H9 (cell line): ENCODE results near the gene RANGAP1. TPM values are rescaled to one million over a fixed set of nuclear protein-coding genes. Genes with fewer than 3 reads are reported as not detected.
A peak's percentile ranks its signal among the peaks of the same experiment; 100 is the strongest.

ENCODE experiments used
- DNase-seq: peaks from one replicate; pipeline ENCODE4 v3.0.0-alpha.2; 2017
- H2AFZ ChIP-seq: one replicate; pipeline ENCODE4 v1.6.1; 2013; ENCODE audit warnings: mild to moderate bottlenecking, low read length, control low read depth, moderate library complexity
- H2AK5ac ChIP-seq: 2 replicates; pipeline ENCODE4 v1.6.1; 2013; ENCODE audit warnings: low read length, control low read depth, mixed read lengths; ENCODE audit not compliant: insufficient read length
- H2BK120ac ChIP-seq: one replicate; pipeline ENCODE4 v1.6.1; 2013; ENCODE audit warnings: low read depth, mild to moderate bottlenecking, low read length, control low read depth, inconsistent platforms; ENCODE audit not compliant: poor library complexity, severe bottlenecking
- H2BK12ac ChIP-seq: 2 replicates; pipeline ENCODE4 v1.6.1; 2013; ENCODE audit warnings: low read length, control low read depth, mixed read lengths, low read depth; ENCODE audit not compliant: insufficient read length
- H2BK15ac ChIP-seq: 2 replicates; pipeline ENCODE4 v1.6.1; 2013; ENCODE audit warnings: low read depth, low read length, control low read depth
- H2BK20ac ChIP-seq: one replicate; pipeline ENCODE4 v1.6.1; 2013; ENCODE audit warnings: low read depth, mild to moderate bottlenecking, low read length, control low read depth, inconsistent platforms; ENCODE audit not compliant: poor library complexity, severe bottlenecking
- H2BK5ac ChIP-seq: 2 replicates; pipeline ENCODE4 v1.6.1; 2013; ENCODE audit warnings: low read length, control low read depth, mixed read lengths; ENCODE audit not compliant: insufficient read length
- H3K14ac ChIP-seq: 2 replicates; pipeline ENCODE4 v1.6.1; 2013; ENCODE audit warnings: low read length, control low read depth; ENCODE audit not compliant: insufficient read depth
- H3K18ac ChIP-seq: 2 replicates; pipeline ENCODE4 v1.6.1; 2013; ENCODE audit warnings: low read depth, mild to moderate bottlenecking, mixed read lengths, low read length, control low read depth; ENCODE audit not compliant: insufficient read length
- H3K23ac ChIP-seq: 2 replicates; pipeline ENCODE4 v1.6.1; 2013; ENCODE audit warnings: low read length, control low read depth, mixed read lengths, low read depth; ENCODE audit not compliant: insufficient read length
- H3K23me2 ChIP-seq: 2 replicates; pipeline ENCODE4 v1.6.1; 2013; ENCODE audit warnings: low read depth, mild to moderate bottlenecking, mixed read lengths, low read length, control low read depth; ENCODE audit not compliant: insufficient read length, poor library complexity, severe bottlenecking
- H3K27ac ChIP-seq: 2 replicates; pipeline ENCODE4 v1.5.1; 2013; ENCODE audit warnings: low read length, control low read depth, mixed read lengths, low read depth; ENCODE audit not compliant: insufficient read length
- H3K27me3 ChIP-seq: 2 replicates; pipeline ENCODE4 v1.6.1; 2013; ENCODE audit warnings: low read length, control low read depth, inconsistent platforms; ENCODE audit not compliant: insufficient read depth
- H3K4ac ChIP-seq: 2 replicates; pipeline ENCODE4 v1.6.1; 2013; ENCODE audit warnings: low read depth, mild to moderate bottlenecking, control low read depth, inconsistent platforms, low read length, moderate library complexity
- H3K4me1 ChIP-seq: 2 replicates; pipeline ENCODE4 v1.6.1; 2013; ENCODE audit warnings: low read length, control low read depth, inconsistent platforms; ENCODE audit not compliant: insufficient read depth
- H3K4me2 ChIP-seq: 2 replicates; pipeline ENCODE4 v1.6.1; 2013; ENCODE audit warnings: low read length, control low read depth, mixed read lengths; ENCODE audit not compliant: insufficient read length, insufficient read depth
- H3K56ac ChIP-seq: 2 replicates; pipeline ENCODE4 v1.6.1; 2013; ENCODE audit warnings: low read depth, mild to moderate bottlenecking, mixed read lengths, low read length, control low read depth; ENCODE audit not compliant: insufficient read length
- H3K79me1 ChIP-seq: 2 replicates; pipeline ENCODE4 v1.6.1; 2013; ENCODE audit warnings: low read depth, mild to moderate bottlenecking, moderate library complexity, low read length, control low read depth, inconsistent platforms; ENCODE audit not compliant: insufficient read depth, poor library complexity, severe bottlenecking
- H3K79me2 ChIP-seq: 2 replicates; pipeline ENCODE4 v1.6.1; 2013; ENCODE audit warnings: low read length, control low read depth, inconsistent platforms; ENCODE audit not compliant: insufficient read depth
- H3K9ac ChIP-seq: 2 replicates; pipeline ENCODE4 v1.6.1; 2013; ENCODE audit warnings: low read length, control low read depth, mixed read lengths; ENCODE audit not compliant: insufficient read length; ENCODE audit errors: extremely low read depth
- H3K9me3 ChIP-seq: one replicate; pipeline ENCODE4 v1.6.1; 2013; ENCODE audit warnings: low read depth, low read length, inconsistent platforms; ENCODE audit not compliant: control insufficient read depth
- H3T11ph ChIP-seq: one replicate; pipeline ENCODE4 v1.6.1; 2013; ENCODE audit warnings: mild to moderate bottlenecking, low read length, control low read depth, inconsistent platforms
- H4K20me1 ChIP-seq: one replicate; pipeline ENCODE4 v1.6.1; 2013; ENCODE audit not compliant: control insufficient read depth, insufficient read length, insufficient read depth
- H4K5ac ChIP-seq: 2 replicates; pipeline ENCODE4 v1.6.1; 2013; ENCODE audit warnings: low read depth, mild to moderate bottlenecking, mixed read lengths, low read length, control low read depth; ENCODE audit not compliant: insufficient read length
- H4K8ac ChIP-seq: replicated peaks from 2 replicates; pipeline ENCODE4 v1.6.1; 2013; ENCODE audit warnings: low read length, control low read depth, mixed read lengths, low read depth; ENCODE audit not compliant: insufficient read length
- H4K91ac ChIP-seq: 2 replicates; pipeline ENCODE4 v1.6.1; 2013; ENCODE audit warnings: low read depth, mild to moderate bottlenecking, moderate library complexity, mixed read lengths, low read length, control low read depth; ENCODE audit not compliant: insufficient read length
- H3K27ac Mint-ChIP-seq, 3 experiments: 2 replicates in 2 of 3; 3 replicates in 1 of 3; pipeline ENCODE4 v1.8.0; 2020 to 2021; ENCODE audit warnings: mixed read lengths in 3 of 3, mild to moderate bottlenecking in 1 of 3, moderate library complexity in 1 of 3
- H3K27me3 Mint-ChIP-seq: 2 replicates; pipeline ENCODE4 v1.8.0; 2021; ENCODE audit warnings: low read depth, mild to moderate bottlenecking, moderate library complexity, mixed read lengths
- H3K36me3 Mint-ChIP-seq, 3 experiments: 2 replicates in 2 of 3; 3 replicates in 1 of 3; pipeline ENCODE4 v1.8.0; 2020 to 2021; ENCODE audit warnings: low read depth in 3 of 3, mixed read lengths in 3 of 3; ENCODE audit not compliant: insufficient read depth in 1 of 3
- H3K4me1 Mint-ChIP-seq, 2 experiments: 2 replicates each; pipeline ENCODE4 v1.8.0; 2020; ENCODE audit warnings: mixed read lengths in 2 of 2
- H3K4me3 Mint-ChIP-seq, 2 experiments: 2 replicates in 1 of 2; 3 replicates in 1 of 2; pipeline ENCODE4 v1.8.0; 2020 to 2021; ENCODE audit warnings: mild to moderate bottlenecking in 2 of 2, mixed read lengths in 2 of 2, moderate library complexity in 1 of 2
- H3K9me3 Mint-ChIP-seq, 2 experiments: 2 replicates in 1 of 2; 3 replicates in 1 of 2; pipeline ENCODE4 v1.8.0; 2020; ENCODE audit warnings: mild to moderate bottlenecking in 2 of 2, mixed read lengths in 2 of 2, moderate library complexity in 1 of 2
- WGBS: extraction: QIAGEN DNeasy Blood & Tissue Kit; methylation state at CpG from one replicate; pipeline ENCODE4 v1.1.7; 2013; ENCODE audit warnings: missing lambda C conversion rate, low lambda C conversion rate, mixed read lengths; ENCODE audit not compliant: insufficient read length; ENCODE audit errors: extremely low coverage; 5-methylcytosine and 5-hydroxymethylcytosine counted together
- total RNA-seq: library from RNA; stranded (reverse); gene quantifications from 2 replicates; pipeline ENCODE4 v1.2.1, GENCODE V29; 2021
- TF ChIP-seq, protein P1 (sequence below): fragments of 200-600 bp; sonication (generic); conservative IDR thresholded peaks from 3 replicates; pipeline ENCODE4 v1.8.0; 2021; ENCODE audit warnings: antibody characterized with exemption, mild to moderate bottlenecking

The RANGAP1 gene
- total RNA-seq, 1 experiment from 2014 or later, result 130 TPM

DNA sequence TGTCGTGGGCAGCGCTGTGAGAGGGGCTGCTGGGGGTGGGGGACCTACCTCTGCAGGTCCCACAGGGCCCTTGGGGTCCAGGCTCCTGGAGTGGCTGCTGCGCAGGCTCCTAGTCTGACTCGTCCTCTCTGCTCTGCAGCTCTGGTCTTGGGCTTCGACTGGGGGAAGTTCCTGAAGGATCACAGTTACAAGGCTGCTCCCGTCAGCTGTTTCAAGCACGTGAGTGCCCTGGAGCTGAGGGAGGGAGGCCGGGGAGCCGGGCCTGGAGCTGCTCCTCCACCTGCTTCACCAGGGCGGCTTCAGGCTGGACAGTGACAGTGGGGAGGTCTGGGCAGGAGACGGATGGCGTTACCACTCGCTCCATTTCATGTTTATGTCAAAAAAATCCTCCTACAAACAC, 69.0 kb downstream of the RANGAP1 start:
- Histone ChIP-seq H2BK15ac (no peak overlapping the region), H3K4me2 (no peak overlapping the region), H3K9me3 (no peaks in the 10 kb centered on the region), H3K23ac (no peak overlapping the region), H2AFZ (no peak overlapping the region), H3K79me2 (no peaks in the 10 kb centered on the region), H3K4ac (no peak overlapping the region), H4K8ac (no peak overlapping the region), H3K23me2 (no peaks in the 10 kb centered on the region), H3K18ac (no peak overlapping the region), H3K4me1 (0 out of 2 replicates have a peak, but pooled peaks cover 3% of the 10 kb centered on the region), H3K79me1 (no peaks in the 10 kb centered on the region), H4K91ac (no peak overlapping the region), H3K56ac (no peak overlapping the region), H4K5ac (no peak overlapping the region), H4K20me1 (no peaks in the 10 kb centered on the region), H3K14ac (no peak overlapping the region), H3T11ph (no peak overlapping the region), H2AK5ac (no peak overlapping the region), H3K9ac (no peak overlapping the region), H3K27me3 (no peaks in the 10 kb centered on the region), H2BK120ac (no peak overlapping the region), H2BK5ac (no peak overlapping the region), H2BK20ac (no peak overlapping the region), H3K27ac (no peak overlapping the region), H2BK12ac (no peak overlapping the region)
- Mint-ChIP-seq H3K27ac (peak overlapping the region in 1 of 3 experiments; percentile 71; a peak in 3 of 7 replicates), H3K36me3 (peaks cover 43 to 80% (median 73%) of the 10 kb centered on the region in 3 experiments), H3K4me1 (peaks cover 16 to 17% of the 10 kb centered on the region in 2 experiments), H3K9me3 (peaks cover 8 to 12% of the 10 kb centered on the region in 2 experiments), H3K4me3 (no peak overlapping the region), H3K27me3 (no peaks in the 10 kb centered on the region)
- no peak for DNase-seq
- TF ChIP-seq, protein P1, sequence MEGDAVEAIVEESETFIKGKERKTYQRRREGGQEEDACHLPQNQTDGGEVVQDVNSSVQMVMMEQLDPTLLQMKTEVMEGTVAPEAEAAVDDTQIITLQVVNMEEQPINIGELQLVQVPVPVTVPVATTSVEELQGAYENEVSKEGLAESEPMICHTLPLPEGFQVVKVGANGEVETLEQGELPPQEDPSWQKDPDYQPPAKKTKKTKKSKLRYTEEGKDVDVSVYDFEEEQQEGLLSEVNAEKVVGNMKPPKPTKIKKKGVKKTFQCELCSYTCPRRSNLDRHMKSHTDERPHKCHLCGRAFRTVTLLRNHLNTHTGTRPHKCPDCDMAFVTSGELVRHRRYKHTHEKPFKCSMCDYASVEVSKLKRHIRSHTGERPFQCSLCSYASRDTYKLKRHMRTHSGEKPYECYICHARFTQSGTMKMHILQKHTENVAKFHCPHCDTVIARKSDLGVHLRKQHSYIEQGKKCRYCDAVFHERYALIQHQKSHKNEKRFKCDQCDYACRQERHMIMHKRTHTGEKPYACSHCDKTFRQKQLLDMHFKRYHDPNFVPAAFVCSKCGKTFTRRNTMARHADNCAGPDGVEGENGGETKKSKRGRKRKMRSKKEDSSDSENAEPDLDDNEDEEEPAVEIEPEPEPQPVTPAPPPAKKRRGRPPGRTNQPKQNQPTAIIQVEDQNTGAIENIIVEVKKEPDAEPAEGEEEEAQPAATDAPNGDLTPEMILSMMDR, result no peak
- no CpG with 5 or more reads among the region's 13 CpGs for WGBS
